ENCODE results near the gene KIR3DL2. TPM values are rescaled to one million over a fixed set of nuclear protein-coding genes. Genes with fewer than 3 reads are reported as not detected.
"Not testable (repeated sequence)": the region's sequence is repeated elsewhere in the genome, so short reads cannot be mapped to it uniquely, and the experiment has no call there.

Gene KIR3DL2
- total and polyA plus RNA-seq, 2 experiments from 2014 or later: not detected

DNA sequence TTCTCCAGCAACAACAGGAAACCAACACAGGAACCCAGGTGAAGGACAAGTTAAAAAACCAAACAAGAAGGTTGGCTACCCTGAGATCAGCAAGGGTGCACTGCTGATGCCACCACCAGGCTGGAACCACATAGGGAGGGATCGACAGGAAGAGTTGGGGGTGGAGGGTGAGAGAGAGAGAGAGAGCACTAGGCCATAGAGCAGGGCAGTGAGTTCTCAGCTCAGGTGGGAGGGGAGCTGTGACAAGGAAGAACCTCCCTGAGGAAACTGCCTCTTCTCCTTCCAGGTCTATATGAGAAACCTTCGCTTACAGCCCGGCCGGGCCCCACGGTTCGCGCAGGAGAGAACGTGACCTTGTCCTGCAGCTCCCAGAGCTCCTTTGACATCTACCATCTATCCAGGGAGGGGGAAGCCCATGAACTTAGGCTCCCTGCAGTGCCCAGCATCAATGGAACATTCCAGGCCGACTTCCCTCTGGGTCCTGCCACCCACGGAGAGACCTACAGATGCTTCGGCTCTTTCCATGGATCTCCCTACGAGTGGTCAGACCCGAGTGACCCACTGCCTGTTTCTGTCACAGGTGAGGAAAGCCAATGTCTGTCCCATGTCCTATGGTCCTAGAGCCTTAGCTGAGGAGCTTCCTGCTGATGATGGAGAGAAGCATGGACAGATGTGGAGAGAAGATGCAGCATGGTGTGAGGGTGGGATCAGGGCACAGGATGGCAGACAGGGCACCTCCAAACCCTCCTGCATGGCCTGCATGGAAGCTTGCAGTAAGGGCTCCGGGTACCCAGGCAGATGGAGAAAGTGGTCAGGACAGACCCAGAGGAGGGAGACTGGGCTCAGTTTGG is 44.4 kb upstream of the KIR3DL2 start:
- H3K27me3 Mint-ChIP-seq (ENCODE audit: insufficient read depth, low read depth, poor library complexity): peaks cover 6% of the 10 kb centered on the region
- no peak overlapping the region for H2AFZ ChIP-seq
- H3K9me3 Mint-ChIP-seq: peaks cover 94% of the 10 kb centered on the region
- H3K4me1 Mint-ChIP-seq: no peaks in the 10 kb centered on the region
- no peak overlapping the region for H3K4me2 ChIP-seq
- TF ChIP-seq CREB1 (CRISPR knock-in tag; IDR thresholded peaks at IDR 0.05; ENCODE audit: low read depth): no peak
- peaks cover 60% of the 10 kb centered on the region for H3K36me3 Mint-ChIP-seq (ENCODE audit: low read depth)
- no peak overlapping the region for H3K4me3 Mint-ChIP-seq
- no peak overlapping the region for H3K27ac ChIP-seq (ENCODE audit: low read depth)
- H3K27ac Mint-ChIP-seq: no peak overlapping the region
- no peak for ATAC-seq
- no peaks in the 10 kb centered on the region for H3K79me2 ChIP-seq (replicated peaks; ENCODE audit: insufficient read depth)
- no peaks in the 10 kb centered on the region for H3K27me3 ChIP-seq (ENCODE audit: insufficient read depth)
- H3F3A ChIP-seq (replicated peaks; ENCODE audit: low read depth): no peaks in the 10 kb centered on the region
- no peaks in the 10 kb centered on the region for H3K9me2 ChIP-seq (ENCODE audit: insufficient read depth)
- no peaks in the 10 kb centered on the region for H3K36me3 ChIP-seq (ENCODE audit: insufficient read depth)
- H3K4me3 ChIP-seq: no peak overlapping the region
- DNase-seq (ENCODE audit: low spot score): no peak
- H4K20me1 ChIP-seq (replicated peaks; ENCODE audit: insufficient read depth): no peaks in the 10 kb centered on the region
- H3K4me1 ChIP-seq (ENCODE audit: insufficient read depth): no peaks in the 10 kb centered on the region

DNA sequence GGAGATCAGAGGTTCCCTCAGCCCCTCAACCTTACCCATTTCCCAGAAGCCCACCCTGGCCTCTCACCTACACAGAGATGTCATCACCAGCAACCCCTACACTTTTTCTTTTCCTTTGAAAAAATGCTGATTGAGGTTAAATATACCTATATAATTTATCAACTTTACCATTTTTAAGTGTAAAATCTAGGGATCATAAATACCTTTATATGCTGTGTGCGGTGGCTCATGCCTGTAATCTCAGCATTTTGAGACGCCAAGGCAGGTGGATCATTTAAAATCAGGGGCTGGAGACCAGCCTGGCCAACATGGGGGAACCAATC is 43.8 kb upstream of the KIR3DL2 start:
- Histone ChIP-seq H3K4me1 (ENCODE audit: insufficient read depth) (no peaks in the 10 kb centered on the region), H3K9me2 (ENCODE audit: insufficient read depth) (no peaks in the 10 kb centered on the region), H2AFZ (no peak overlapping the region), H3K27me3 (ENCODE audit: insufficient read depth) (no peaks in the 10 kb centered on the region), H3K27ac (ENCODE audit: low read depth) (no peak overlapping the region), H4K20me1 (replicated peaks; ENCODE audit: insufficient read depth) (no peaks in the 10 kb centered on the region), H3K36me3 (ENCODE audit: insufficient read depth) (no peaks in the 10 kb centered on the region), H3K4me2 (no peak overlapping the region), H3F3A (replicated peaks; ENCODE audit: low read depth) (no peaks in the 10 kb centered on the region), H3K4me3 (no peak overlapping the region), H3K79me2 (replicated peaks; ENCODE audit: insufficient read depth) (no peaks in the 10 kb centered on the region)
- peaks cover 58% of the 10 kb centered on the region for H3K36me3 Mint-ChIP-seq (ENCODE audit: low read depth)
- ATAC-seq (no peak), DNase-seq (ENCODE audit: low spot score) (no peak)
- H3K27ac Mint-ChIP-seq: no peak overlapping the region
- H3K4me1 Mint-ChIP-seq: no peaks in the 10 kb centered on the region
- H3K9me3 Mint-ChIP-seq: peaks cover 99% of the 10 kb centered on the region
- TF ChIP-seq JUNB (IDR thresholded peaks at IDR 0.05; ENCODE audit: unreplicated experiment): no peak
- H3K4me3 Mint-ChIP-seq: no peak overlapping the region
- peaks cover 6% of the 10 kb centered on the region for H3K27me3 Mint-ChIP-seq (ENCODE audit: insufficient read depth, low read depth, poor library complexity)

DNA sequence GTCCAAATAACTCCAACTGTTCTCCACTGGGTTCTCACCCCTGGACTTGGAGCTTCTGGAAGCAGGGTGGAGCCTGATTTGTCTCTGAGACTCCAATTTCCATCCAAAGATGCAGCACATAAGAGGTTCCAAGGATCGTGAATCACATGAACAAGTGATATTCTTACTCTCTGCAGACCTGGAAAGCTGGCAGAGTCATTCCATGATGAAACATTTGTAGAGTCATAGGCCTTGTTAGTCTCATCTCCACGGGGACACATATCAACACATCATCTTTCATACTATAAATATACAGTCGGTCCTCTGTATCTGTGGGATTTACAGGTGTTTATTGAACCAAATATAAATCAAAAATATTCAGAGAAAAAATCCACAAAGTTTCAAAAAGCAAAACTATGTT is 35.7 kb upstream of the KIR3DL2 start:
- H3K79me2 ChIP-seq (replicated peaks; ENCODE audit: insufficient read depth); DNase-seq (ENCODE audit: low spot score); H4K20me1 ChIP-seq (replicated peaks; ENCODE audit: insufficient read depth); ATAC-seq; H3K27me3 ChIP-seq (ENCODE audit: insufficient read depth); H3K4me3 Mint-ChIP-seq; H2AFZ ChIP-seq; H3K4me1 ChIP-seq (ENCODE audit: insufficient read depth); H3K27ac Mint-ChIP-seq; H3K9me2 ChIP-seq (ENCODE audit: insufficient read depth); H3K4me1 Mint-ChIP-seq; H3K27ac ChIP-seq (ENCODE audit: low read depth); H3K4me3 ChIP-seq; H3F3A ChIP-seq (replicated peaks; ENCODE audit: low read depth); H3K36me3 ChIP-seq (ENCODE audit: insufficient read depth); H3K4me2 ChIP-seq: not testable (repeated sequence)
- Mint-ChIP-seq H3K36me3 (ENCODE audit: low read depth) (peaks cover 59% of the 10 kb centered on the region), H3K9me3 (peaks cover 100% of the 10 kb centered on the region), H3K27me3 (ENCODE audit: insufficient read depth, low read depth, poor library complexity) (peaks cover 21% of the 10 kb centered on the region)

GRCh38 chr19:54816251-54816650 is 34.0 kb upstream of the KIR3DL2 start, which contains the start of gene KIR3DL1:
Gene KIR3DL1, plus strand, starts transcription at chr19:54816468.
- not testable (repeated sequence) for H4K20me1 ChIP-seq (replicated peaks; ENCODE audit: insufficient read depth); H3K36me3 ChIP-seq (ENCODE audit: insufficient read depth); H2AFZ ChIP-seq; H3K4me3 Mint-ChIP-seq; ATAC-seq; H3K27me3 ChIP-seq (ENCODE audit: insufficient read depth); H3K4me1 Mint-ChIP-seq; H3K4me1 ChIP-seq (ENCODE audit: insufficient read depth); H3K9me2 ChIP-seq (ENCODE audit: insufficient read depth); H3K4me3 ChIP-seq; H3K79me2 ChIP-seq (replicated peaks; ENCODE audit: insufficient read depth); H3F3A ChIP-seq (replicated peaks; ENCODE audit: low read depth); DNase-seq (ENCODE audit: low spot score); H3K27ac ChIP-seq (ENCODE audit: low read depth); H3K27ac Mint-ChIP-seq; H3K4me2 ChIP-seq
- peaks cover 24% of the 10 kb centered on the region for H3K27me3 Mint-ChIP-seq (ENCODE audit: insufficient read depth, low read depth, poor library complexity)
- peaks cover 60% of the 10 kb centered on the region for H3K36me3 Mint-ChIP-seq (ENCODE audit: low read depth)
- peaks cover 100% of the 10 kb centered on the region for H3K9me3 Mint-ChIP-seq
